Occipital lobe (tissue), 2 donors: ENCODE results near the gene HACD2. TPM values are rescaled to one million over a fixed set of nuclear protein-coding genes. Genes with fewer than 3 reads are reported as not detected.

Experiments used
- DNase-seq: peaks from one replicate; lab custom pipeline; 2025; lab: John Stamatoyannopoulos, UW
- total RNA-seq: library from RNA; depleted of rRNA; stranded (reverse); fragments of >200 nt; gene quantifications from one replicate; pipeline ENCODE4 v1.2.3, GENCODE V29; 2014

Gene HACD2, protein sequence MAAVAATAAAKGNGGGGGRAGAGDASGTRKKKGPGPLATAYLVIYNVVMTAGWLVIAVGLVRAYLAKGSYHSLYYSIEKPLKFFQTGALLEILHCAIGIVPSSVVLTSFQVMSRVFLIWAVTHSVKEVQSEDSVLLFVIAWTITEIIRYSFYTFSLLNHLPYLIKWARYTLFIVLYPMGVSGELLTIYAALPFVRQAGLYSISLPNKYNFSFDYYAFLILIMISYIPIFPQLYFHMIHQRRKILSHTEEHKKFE
- total RNA-seq = 58.6 TPM

DNA sequence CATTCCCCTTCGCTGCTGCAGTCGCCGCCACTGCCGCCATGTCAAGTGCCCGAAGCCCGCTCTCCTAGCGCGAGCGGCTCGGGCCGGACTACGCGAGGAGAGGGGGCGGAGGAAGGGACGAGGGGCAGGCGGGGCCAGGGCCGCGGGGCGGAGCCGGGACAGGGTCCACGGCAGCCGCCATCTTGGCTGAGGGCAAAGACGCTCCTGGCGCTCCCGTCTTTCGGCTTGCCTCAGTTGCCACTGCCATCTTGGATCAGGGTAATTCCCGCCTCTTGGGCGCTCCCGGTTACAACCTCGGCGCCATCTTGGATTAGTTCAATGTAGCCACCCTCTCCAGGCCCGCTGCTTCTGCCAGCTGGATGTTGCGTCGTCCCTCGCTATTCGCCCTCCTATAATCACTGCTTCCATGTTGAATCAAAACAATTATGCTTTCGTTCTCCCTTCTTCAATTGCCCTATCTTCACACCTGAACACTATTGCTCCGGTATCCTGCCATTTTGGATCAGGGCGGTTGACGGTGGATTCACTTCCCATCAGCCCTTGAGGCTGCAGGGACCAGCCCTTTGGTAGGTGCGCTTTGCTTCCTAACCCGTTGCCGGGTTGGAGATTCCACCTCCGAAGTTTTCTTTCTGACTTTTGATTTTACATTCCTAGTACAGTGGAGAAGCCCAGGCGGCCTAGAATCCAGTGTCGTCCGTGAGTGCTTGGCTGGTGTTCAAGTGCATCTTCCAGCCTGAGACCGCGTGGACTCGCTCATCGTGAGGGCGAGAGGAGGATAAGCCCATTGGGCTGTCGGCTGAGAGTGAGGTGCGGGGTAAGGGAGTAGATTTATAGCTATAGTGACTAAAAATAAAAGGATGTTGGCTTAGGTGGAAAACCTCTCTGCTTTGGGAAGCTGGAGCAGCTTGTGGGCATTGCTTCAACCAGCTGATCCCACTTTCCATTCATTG is at the start of gene HACD2:
TSS of gene HACD2 (minus strand) at position 66 of the 950 bp plus-strand sequence. CDS start at position 40, 26 bp downstream.
- DNase-seq = peak; percentile 94

DNA sequence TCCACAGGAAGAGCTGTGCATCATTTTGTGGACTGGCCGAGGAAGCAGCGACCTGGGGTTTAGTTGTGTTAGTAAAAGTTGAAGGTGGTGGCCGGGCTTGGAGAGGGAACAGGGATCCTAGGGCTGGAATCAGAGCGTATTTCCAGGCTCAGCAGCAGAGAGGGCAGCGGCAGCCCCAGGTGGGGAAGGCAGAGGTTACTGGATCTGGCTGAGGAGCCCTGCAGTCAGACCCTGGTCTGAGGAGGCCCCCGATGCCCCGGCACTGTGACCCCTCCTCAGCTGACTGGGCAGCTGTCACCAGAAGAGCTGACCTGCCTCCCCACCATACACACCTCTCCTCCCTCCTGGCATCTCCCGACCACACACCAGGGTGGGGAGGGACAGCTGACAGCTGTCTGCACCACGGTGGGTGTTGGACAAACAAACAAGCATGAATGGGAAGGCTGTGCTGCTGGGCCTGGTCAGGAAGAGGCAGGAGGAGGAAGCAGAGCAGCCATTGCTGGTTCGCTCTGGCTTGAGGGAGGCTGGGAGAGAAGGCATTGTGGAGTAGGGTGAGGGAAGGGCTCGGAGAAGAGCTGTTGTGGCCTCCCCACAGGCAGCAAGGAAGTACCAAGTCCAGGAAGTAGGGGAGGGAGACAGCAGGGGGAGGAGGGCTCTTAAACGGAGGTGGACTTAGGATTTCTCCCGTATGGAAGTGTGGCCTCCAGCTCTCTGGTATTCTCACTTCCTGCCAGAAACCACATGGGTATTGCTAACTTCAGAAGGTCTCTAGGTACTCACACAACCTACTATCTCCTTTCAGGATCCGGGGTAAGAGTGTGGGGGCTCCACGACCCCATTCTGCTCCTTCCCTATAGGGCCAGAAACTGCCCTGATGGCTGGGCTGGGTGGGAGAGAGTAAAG is 49.5 kb upstream of the HACD2 start:
- no peak for DNase-seq

DNA sequence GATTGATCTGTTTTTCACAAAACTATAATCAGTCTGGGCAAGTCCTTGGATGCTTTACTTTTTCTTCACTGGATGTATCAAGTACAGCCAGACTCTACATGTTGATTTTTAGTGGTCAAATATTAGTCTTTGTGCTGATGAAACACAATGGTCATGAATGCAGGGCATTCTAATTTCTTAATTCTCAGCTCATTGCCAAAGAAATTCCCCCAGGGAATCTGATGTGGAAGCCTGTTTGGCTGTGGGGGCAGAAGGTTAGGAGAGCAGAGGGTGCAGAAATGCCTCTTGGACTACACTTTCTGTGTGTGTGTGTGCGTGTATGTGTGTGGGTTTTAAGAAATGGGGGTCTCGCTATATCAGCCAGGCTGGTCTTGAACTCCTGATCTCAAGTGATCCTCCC is 48.7 kb upstream of the HACD2 start:
- no peak for DNase-seq

DNA sequence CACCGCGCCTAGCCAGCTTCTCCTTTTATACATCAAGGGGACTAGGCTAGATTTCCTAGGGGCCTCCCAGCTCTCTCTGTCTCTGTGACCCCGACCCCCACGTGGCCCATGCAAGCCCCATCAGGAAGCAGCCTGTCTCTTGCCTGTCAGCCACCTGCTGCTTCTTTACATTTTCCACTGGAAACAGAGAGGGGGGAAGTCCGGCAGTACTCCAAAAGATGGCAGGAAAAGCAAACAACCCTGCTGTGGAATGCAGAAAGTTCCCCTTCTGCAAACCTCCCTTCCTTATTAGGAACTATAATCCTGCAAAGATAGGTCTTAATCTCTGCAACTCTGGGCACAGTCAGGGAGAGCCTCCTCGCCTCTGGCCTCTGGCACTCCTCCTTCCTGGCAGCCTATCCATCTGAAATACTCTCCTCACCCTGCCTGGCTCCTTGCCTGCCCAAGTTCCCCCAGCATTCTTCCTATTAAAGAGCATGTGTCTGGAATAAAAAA is 47.4 kb upstream of the HACD2 start:
- DNase-seq = no peak

DNA sequence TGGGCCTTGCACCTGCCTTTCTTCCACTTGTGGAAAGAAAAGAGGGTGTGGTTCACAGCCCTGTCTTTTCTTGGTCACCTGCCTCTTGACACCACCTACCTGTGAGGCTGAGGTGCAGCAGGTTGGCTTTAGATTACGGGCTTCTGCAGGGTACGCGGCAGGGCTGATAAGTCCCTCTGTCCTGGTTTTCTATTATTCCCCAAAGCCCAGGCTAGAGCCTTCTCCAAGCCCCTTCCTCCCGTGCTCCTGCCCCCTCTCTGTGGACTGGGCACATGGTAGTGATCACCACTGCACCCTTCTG is 44.8 kb upstream of the HACD2 start:
- no peak for DNase-seq

DNA sequence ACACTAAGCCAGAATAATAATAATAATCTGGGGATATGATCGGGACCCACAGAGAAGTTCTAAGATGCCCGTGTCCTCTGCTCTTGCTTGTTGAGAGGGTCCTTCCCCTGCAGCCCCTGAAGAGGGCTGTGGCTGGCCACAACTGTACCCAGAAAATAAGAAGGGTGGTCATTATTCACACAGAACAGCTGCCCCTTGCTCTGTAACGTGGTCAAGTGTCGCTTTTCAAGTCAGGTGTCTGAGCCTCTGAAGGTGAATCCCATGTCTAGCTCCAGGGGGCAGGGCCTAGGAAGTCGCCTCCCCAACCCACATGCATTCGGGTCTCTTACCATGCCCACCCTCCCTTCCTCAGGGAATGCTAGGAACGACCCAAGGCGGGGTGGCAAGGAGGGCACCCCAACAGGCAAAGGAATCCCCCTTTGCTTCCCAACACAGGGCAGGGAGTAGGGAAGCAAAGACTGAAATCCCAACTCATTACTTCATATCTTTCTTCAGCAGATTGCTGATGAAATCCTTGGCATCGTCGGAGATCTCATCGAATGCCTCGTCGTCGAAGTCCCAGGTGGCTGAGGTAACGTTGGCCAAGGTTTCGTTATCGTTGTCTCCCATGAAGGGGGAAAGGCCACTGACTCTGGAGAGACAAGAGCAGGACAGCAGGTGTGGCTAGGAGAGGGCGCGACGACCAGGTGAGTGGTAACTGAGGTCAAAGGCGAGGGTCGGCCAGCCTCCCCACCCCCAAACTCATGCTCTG is 44.3 kb upstream of the HACD2 start:
- no peak for DNase-seq

DNA sequence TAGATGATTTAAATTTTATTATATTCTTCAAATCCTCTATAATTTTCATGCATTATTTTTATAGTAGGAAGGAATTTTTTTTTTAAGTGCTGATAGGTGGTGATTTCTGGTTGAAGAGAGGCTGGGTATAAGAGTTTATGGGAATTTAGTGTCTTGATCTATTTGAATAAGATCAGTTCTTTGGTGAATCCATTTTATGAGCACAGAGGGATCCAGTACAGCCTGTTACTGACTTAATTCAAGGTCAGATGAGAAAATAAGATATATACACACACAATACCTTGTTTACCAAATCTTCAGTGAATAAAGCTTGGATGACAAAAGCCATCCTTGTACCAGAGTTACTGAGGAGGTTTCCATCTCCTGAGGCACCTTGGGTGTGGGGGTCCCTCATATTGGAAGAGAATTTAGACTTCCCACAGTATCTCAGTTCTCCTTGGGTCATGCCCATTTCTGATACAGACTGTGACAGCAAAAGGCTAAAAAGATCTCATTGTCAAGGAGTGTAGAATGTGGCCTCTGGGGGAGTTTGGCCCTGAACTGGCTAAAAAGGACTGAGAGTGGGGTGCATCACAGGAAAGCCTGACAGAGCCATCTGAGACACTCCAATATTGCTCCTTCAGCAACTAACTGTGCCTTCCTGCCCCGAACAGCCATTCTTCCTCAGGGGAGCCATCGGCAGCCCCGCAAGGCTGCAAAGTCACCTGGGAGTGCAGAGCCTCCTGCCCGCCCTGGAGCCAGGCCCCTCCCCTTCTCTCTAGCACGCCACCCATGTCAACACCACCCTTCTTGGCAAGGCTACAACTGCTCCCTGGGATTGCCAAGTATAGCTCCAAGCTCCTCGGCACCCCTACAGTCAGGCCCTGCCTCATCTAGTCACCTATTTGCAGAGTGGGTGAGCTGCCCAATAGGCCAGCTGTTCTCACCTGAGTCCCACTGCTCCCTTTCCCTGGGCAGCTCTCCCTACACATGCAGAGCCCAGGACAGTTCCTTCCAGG is 43.1 kb upstream of the HACD2 start:
- DNase-seq = no peak

DNA sequence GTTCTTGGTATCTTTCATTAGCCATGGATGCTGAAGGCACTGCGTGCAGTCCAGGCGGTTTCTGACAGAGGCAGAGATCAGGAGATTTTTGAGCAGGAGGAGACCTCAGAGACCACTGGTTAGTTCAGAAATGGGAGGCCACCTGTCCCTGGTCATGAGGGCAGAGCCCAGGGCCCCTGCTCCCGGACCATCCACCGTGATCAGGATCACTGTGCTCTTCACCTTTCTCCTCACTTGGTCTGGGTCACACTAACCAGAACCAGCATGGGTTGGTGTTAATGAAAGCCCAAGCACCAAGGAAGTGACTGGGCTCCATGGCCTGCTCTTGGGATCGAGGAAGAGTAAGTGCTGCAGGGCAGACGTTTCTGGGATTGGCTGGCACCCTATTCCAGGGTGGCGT is 42.0 kb upstream of the HACD2 start:
- no peak for DNase-seq

DNA sequence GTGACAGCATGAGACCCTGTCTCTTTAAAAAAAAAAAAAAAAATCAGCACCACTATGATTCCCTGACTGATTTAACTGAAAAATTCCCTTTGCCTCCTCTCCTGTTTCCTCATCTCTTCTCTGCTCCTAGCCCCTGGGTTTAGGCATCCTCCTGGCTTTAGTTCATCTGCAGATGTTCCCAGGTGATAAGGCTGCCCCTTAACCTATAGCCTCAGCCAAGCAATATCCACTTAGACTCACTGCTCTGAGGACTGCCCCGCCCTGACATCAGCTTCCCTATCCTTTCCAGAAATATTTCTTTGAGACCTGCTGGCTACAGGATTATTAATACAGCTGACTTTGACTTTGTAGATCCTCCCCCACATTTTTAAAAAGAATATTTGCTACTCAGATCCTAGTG is 39.4 kb upstream of the HACD2 start:
- DNase-seq = no peak

DNA sequence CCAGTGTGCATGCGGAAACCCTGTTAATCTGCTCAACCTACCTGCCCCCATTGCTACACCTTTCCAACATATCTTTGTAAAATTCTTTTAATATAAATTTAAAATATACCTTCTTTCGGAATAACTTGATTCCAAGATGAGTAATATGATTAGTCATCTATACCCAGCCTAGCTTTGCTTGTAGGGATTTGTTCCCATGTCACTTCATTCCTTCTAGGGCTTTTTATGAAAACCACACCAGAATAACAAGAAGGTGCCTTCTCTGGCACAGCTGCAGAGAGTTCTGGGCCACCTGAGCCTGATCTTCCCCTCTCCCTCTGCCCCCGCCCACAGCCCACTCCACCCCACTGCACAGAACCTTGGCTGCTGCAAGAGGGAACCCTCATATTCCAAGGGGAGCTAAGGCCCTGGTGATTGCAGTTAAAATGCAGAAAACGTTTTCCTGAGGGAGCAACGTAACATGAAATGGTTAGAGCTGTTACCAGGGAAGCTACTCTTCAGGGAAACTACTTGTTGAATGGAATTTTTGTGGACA is 38.6 kb upstream of the HACD2 start:
- DNase-seq = no peak

DNA sequence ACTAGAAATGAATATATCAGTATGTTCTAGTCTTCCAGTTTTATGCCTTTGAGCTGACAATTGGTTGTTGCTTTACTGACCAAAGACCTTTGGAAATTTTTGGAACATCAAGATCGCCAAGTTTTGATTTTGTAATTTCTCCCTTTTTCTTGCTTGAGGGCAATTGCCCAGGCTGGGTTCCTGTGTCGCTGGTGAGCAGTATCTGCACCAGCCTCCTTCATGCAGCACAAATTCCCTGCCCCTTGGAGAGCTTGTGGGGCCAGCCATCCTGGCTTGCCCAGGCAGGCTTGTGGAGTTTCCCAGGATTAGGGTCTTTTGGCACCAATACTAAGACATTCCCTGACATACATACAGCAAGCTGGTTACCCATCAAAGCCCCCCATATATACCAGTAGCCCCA is 37.9 kb upstream of the HACD2 start:
- DNase-seq = no peak

DNA sequence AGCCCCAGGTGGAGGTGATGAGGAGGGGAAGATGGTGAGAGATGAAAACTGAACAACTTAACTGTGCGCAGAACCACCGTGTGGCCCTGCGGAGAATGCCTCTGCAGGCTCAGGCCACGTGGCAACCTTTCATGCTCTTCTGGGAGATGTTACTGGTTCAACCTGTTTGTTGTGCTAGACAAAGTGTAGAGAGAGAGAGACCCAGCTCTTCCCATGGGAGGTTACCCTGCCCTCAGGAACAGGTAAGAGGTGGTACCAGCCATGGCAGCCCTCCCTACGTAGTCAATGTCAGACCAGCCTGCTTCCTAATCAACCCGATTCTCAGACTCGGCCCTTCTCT is 37.0 kb upstream of the HACD2 start:
- no peak for DNase-seq

DNA sequence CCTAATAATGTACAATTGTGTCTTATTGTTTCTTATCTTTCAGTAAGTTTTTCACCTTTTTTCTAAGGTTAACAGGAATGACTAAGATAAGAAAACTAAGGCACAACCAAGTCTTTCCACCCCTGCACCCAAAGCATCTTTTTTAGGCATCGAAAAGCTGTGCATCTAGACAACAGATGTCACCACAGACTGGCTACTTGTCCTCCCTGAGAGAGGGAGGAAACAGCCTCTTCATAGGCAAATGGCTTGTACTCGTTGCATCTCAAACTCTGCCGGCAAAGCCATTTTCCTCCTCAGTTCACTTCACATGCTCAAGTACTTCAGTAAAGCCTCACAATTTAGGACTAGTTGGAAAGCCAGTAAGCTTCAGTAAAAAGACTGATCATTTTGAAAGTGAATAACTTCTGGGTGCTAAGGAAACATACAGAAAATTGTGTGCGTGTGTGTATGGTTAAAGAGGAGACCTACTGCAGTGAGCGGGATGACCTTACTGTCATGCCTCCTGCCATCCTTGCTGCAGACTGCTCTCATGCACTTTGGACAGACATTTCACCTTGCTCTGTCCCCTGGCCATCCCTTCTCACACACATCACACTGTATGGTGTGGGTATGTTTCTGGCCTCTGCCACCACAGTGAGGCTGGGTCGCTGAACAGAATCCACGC is 36.5 kb upstream of the HACD2 start:
- DNase-seq = no peak

DNA sequence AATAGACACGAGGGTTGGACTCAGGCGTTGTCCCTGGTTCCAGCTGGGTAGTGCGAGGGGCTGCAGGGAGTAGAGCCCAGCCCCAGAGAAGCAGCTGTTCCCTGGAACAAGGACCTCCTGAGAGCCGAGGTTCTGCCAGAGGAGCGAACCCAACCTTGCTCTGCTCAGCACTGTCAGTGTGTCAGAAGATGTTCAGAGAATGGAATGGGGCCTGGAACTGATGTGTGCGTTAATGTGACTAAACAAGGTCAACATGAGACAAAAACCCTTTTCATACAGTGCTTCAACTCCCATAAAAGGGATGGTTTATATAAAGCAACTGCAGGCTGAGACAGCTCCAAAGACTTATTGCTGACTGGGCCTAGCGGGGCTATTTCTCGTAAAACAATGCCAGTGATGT is 35.5 kb upstream of the HACD2 start:
- peak; percentile 32 for DNase-seq

DNA sequence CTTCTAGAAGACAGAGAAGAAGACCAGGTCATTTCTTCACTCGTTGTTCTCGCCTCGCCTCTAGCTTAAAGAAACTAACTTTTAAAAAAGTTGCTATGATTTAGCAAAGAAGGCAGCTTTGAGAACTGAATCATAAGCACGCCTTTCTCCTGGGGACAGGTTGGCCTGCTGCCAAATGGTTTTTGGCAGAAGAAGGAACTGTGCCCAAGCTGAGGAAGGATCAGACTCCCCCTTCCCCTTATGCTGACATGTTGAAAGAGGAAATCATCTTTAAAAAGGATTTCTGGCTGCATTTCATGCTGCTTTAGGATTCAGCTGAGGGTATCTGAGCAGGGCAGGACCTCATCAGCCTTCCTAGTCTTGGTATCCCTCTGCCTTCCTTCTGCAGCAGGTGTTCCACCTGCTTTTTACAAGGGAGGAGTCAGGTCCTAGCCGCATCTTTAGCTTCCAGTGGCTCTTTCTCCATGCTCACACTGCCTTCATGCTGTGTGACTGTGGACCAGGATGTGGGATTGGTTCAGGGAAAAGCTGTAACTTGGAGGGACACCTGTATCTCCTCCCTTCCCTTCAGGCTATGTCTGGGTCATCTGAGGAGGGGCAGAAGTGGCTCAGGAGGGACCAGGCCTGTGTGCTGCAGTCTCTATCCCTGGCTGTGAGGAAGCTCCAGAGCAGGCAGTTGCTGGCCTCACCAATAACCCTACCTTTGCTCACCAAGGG is 34.1 kb upstream of the HACD2 start:
- peak; percentile 36 for DNase-seq

DNA sequence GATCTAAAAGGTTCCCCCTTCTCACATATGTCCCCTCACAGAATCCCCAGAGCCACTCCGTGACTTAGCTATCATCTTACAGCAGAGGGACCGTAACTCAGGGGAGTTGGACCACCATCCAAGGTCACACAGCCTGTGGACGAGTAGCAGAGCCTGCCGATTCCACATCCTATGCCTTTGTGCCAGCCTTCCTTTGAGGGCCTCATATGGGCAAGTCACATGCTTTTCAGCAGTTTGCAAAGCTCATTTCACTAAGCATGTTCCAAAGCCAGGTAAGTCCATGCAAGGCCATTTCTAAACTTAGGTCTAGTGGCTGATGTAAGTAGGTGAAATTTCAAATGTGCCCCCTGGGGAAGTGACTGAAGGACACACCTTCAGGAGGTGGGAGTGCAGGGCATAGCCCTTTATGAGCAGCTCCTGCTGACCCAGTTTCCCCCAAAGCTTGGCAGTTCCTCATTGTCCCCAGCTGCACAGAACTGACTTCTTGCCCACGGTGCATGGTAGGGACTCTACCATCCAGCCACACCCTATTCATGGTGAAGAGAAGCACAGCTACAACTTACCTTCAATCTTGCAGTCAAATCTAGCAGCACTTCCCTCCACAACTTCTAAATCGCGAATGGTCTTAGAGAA is 33.3 kb upstream of the HACD2 start:
- no peak for DNase-seq

DNA sequence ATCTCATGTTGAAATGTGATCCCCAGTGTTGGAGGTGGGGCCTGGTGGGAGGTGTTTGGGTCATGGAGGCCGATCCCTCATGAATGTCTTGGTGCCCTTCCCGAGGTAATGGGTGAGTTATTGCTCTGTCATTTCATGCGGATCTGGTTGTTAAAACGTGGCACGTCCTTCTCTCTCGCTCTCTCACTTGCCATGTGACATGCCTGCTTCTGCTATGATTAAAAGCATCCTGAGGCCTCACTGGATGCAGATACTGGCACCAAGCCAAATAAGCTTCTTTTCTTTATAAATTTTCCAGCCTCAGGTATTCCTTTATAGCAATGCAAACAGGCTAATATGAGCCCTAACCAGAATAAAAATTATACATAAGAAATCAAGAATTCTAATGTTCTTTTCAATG is 31.7 kb upstream of the HACD2 start:
- no peak for DNase-seq

DNA sequence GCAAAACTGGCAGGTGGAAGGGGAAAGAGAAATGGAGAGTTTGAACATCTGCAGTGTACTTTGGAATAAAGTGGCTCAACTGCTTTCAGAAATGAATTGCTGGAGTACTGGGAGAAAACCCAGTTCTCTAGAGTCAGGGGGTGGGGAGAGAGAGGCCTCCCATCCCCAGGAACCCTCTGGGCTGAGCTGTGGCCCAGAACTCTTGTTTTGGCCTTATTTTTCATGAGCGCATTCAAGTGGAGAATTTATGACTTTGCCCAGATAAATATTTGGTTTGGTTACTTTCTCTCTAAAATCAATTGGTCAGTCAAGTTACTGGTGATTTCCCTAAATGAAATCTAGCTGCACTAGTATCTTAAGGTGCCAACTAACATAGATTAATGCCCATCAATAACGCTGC is 28.7 kb upstream of the HACD2 start:
- no peak for DNase-seq
